GM19324 (cell line): ENCODE results near the gene TAS2R41.
"Not testable (repeated sequence)": the region's sequence is repeated elsewhere in the genome, so short reads cannot be mapped to it uniquely, and the experiment has no call there.

Source experiments
- ATAC-seq: cut with Tn5 transposase; IDR thresholded peaks from one replicate; pipeline ENCODE4 v1.9.1; 2021; ENCODE audit warnings: mild to moderate bottlenecking, moderate library complexity; ENCODE audit not compliant: unreplicated experiment, low FRiP score

The TAS2R41 gene

DNA sequence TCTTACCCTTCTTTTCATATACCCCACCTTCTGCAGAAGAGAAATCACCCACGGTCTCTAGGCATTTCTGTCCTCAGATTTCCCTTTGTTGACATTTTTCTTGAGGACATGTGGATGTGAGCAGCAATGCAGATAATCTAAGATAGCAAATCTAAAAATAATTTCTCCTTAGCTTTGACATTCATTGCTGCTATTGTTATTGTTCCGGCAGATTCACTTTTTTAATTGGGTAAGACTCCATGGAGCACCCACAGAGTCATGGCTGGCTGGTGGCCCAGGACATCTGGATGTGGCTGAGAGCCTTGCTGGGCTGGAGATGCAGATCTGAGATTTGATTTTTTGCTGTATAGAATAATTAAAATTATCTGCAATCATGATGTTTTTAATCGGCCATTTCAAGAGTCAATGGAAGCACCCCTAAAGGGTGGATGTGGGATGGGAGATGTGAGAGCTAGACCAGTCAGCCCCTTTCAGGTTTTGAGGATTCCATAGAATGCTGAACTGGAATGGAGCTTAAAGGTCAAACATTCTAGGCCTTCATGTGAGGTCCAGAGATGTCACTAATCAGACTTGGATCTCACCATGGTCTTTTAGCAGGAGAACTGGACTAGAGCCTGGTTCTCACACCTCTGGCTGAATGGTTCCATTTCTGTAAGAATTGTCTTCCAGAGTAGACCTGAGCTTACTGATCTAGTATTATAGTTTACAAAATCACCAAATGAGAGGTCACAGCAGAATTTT is 37.5 kb downstream of the TAS2R41 start:
- ATAC-seq: no peak

DNA sequence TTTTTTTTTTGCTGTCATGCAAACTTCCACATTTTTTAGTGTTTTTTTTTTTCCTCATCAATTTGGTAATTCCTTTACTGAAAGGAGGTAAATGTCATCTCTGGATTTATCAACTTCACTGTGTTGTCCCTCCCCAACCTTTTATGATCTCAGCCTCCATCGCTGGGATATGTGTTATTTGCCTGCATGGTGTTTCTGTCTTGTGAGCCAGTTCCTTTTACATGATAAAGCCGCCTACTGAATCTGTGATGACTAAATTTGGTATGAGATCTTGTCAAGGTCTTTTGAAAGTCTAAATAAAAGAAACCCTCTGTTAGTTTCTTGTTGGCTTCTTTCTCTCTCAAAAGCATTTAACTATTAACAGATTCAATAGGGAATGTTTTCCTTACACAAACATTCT is 39.3 kb downstream of the TAS2R41 start:
- no peak for ATAC-seq

DNA sequence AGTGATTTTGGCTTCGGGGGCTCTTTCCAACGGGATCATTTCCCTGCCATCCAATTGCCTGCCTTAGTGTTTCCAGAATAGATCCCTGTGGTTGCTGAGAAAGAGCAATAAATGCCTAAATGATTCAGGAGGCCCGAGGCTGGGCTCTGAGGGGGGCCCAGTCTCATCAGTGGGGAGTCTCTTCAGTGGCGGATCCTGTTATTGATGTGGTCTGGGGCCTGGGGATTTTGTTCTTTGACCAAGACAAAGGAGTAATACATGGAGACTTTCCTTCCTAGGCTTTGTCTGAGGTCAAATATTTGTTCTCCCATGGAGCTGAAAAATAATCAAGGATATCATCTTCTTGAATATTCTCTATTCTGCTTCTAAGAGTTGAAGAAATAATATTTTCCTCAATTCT is 40.8 kb downstream of the TAS2R41 start:
- ATAC-seq: no peak

DNA sequence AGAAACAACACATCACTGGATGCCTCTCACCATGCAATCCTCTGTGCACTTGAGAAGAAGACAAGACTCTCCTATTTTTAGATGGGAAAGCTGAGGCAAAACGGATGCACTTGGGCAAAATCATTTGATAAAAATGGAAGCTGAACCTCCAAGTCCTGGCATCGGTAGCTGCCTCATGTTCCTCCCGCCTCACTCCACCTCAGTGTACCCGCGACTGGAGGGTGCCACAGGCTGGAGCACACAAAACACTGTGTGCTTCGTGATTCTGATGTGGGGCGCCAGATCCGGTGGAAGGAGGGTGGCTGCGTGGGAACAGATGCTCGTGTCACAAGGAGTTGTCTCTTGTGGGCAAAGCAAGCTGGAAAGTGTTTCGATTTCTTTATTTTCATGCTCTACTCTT is 41.3 kb downstream of the TAS2R41 start:
- ATAC-seq: no peak

DNA sequence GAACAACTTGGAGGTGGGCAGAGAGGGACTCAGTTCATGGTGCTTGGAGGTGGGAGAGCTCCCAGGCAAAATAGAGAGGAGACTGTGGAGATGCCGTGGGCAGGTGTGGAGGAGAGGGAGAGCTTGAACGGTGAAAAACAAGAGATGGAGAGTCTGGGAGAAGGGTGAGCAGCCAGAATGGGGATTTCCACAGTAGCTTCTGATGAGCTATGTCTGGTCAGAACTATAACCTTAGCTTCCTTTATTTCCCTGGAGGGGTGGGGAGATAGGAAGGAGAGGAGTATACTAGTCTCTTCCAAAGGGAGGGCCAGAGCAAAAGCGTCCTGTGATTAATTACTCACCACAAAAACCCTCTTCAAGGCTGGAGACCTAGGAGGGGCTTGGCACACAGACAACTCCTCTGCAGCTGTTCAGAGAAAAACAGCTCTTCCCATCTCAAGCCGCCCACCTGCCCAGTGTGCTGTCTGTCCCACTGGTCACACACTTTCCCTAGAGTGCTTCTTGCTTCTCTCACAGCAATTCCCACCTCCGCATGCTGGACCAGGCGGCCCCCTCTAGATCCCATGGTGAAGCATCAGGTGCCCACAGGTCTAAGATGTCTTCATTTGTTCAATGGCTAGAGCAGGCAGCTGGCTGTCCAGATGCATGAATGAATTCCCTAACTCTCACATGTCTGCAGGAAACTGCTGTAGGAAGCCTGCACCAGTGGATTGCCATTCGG is 41.9 kb downstream of the TAS2R41 start:
- no peak for ATAC-seq

DNA sequence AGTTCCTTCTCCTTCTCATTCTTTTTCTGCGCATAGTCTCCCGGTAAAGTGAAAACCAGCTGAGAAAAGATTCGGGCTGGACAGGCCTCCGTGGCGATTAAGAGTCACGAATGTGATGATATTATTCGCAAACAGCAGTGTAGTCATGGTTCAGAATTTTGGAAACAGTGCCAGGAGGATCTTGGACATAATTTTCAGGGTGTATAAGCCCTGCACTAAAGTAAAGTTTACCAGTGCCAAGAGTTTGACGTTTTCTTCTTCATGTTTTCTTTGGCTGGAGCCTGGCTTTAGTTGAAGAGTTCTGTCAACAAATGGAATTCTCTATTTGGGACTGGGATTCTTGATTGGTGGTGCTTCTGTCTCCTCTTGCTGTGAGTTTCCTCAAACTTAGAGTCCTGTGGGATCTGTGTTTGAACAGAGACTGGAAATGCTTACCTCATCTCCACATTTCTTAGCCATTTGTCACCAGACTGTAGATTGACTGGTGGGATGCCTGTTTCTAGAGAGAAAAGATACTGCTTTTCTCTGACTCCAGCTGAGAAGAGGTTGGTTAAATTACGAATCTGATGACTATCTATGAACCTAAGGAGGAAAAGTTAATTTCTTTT is 44.7 kb downstream of the TAS2R41 start:
- not testable (repeated sequence) for ATAC-seq
